Trophoblast cell (in vitro differentiated cells and primary cell): ENCODE measurements around the gene ERF.
A peak's percentile ranks its signal among the peaks of the same experiment; 100 is the strongest.

ENCODE experiments used
- DNase-seq, 2 donors: peaks; one replicate each; pipeline ENCODE4 v3.0.0-alpha.2; 2016
- H2AFZ ChIP-seq: 2 replicates; pipeline ENCODE4 v1.6.1; 2013; ENCODE audit warnings: low read length, moderate library complexity, mild to moderate bottlenecking; ENCODE audit not compliant: insufficient read depth, poor library complexity
- H2AK5ac ChIP-seq: 2 replicates; pipeline ENCODE4 v1.6.1; 2013; ENCODE audit warnings: mild to moderate bottlenecking, low read length
- H2BK120ac ChIP-seq: 2 replicates; pipeline ENCODE4 v1.6.1; 2013; ENCODE audit warnings: low read length, mild to moderate bottlenecking, moderate library complexity; ENCODE audit not compliant: insufficient read depth, poor library complexity
- H2BK12ac ChIP-seq: 2 replicates; pipeline ENCODE4 v1.6.1; 2013; ENCODE audit warnings: mild to moderate bottlenecking, low read length, moderate library complexity
- H2BK5ac ChIP-seq: 2 replicates; pipeline ENCODE4 v1.6.1; 2013; ENCODE audit warnings: low read length, low read depth, moderate library complexity, mild to moderate bottlenecking; ENCODE audit not compliant: poor library complexity
- H3K14ac ChIP-seq: 2 replicates; pipeline ENCODE4 v1.6.1; 2013; ENCODE audit warnings: mild to moderate bottlenecking, low read length
- H3K18ac ChIP-seq: 2 replicates; pipeline ENCODE4 v1.6.1; 2013; ENCODE audit warnings: mild to moderate bottlenecking, low read length
- H3K23ac ChIP-seq: 2 replicates; pipeline ENCODE4 v1.6.1; 2013; ENCODE audit warnings: low read length
- H3K27ac ChIP-seq: 2 replicates; pipeline ENCODE4 v1.5.1; 2013; ENCODE audit warnings: low read depth, mild to moderate bottlenecking, inconsistent platforms, low read length, moderate library complexity
- H3K27me3 ChIP-seq: 2 replicates; pipeline ENCODE4 v1.6.1; 2013; ENCODE audit warnings: inconsistent platforms, mild to moderate bottlenecking, low read length, moderate library complexity; ENCODE audit not compliant: insufficient read depth
- H3K36me3 ChIP-seq, 2 experiments: 1 replicate in 1 of 2; 2 replicates in 1 of 2; pipeline ENCODE4 v1.6.1; 2013; ENCODE audit warnings: low read length in 2 of 2, mild to moderate bottlenecking in 2 of 2, moderate library complexity in 1 of 2; ENCODE audit not compliant: insufficient read depth in 2 of 2, control insufficient read depth in 1 of 2
- H3K4ac ChIP-seq: 2 replicates; pipeline ENCODE4 v1.6.1; 2013; ENCODE audit warnings: low read depth, mild to moderate bottlenecking, low read length, moderate library complexity
- H3K4me1 ChIP-seq, 2 experiments: 1 replicate in 1 of 2; 2 replicates in 1 of 2; pipeline ENCODE4 v1.6.1; 2013; ENCODE audit warnings: low read length in 2 of 2, mild to moderate bottlenecking in 2 of 2, moderate library complexity in 1 of 2; ENCODE audit not compliant: insufficient read depth in 2 of 2, control insufficient read depth in 1 of 2
- H3K4me2 ChIP-seq: 2 replicates; pipeline ENCODE4 v1.6.1; 2013; ENCODE audit warnings: inconsistent platforms, mild to moderate bottlenecking, low read length, moderate library complexity
- H3K4me3 ChIP-seq: 2 replicates; pipeline ENCODE4 v1.5.1; 2013; ENCODE audit warnings: mild to moderate bottlenecking, low read depth, low read length, inconsistent platforms
- H3K79me1 ChIP-seq: one replicate; pipeline ENCODE4 v1.6.1; 2013; ENCODE audit warnings: low read length
- H3K79me2 ChIP-seq: 2 replicates; pipeline ENCODE4 v1.6.1; 2013; ENCODE audit warnings: low read length, mild to moderate bottlenecking; ENCODE audit not compliant: control insufficient read depth, insufficient read depth, poor library complexity
- H3K9ac ChIP-seq: 2 replicates; pipeline ENCODE4 v1.6.1; 2013; ENCODE audit warnings: mild to moderate bottlenecking, low read length
- H3K9me3 ChIP-seq: 2 replicates; pipeline ENCODE4 v1.6.1; 2013; ENCODE audit warnings: low read depth, mild to moderate bottlenecking, control low read depth, inconsistent platforms, low read length; ENCODE audit not compliant: insufficient read depth
- H4K12ac ChIP-seq: 2 replicates; pipeline ENCODE4 v1.6.1; 2013; ENCODE audit warnings: low read depth, mild to moderate bottlenecking, low read length, moderate library complexity
- H4K8ac ChIP-seq: 2 replicates; pipeline ENCODE4 v1.6.1; 2013; ENCODE audit warnings: low read depth, mild to moderate bottlenecking, low read length, moderate library complexity
- H4K91ac ChIP-seq: one replicate; pipeline ENCODE4 v1.6.1; 2013; ENCODE audit warnings: low read depth, mild to moderate bottlenecking, low read length, moderate library complexity
- WGBS: extraction: QIAGEN DNeasy Blood & Tissue Kit; methylation state at CpG from one replicate; pipeline ENCODE4 v1.1.7; 2013; ENCODE audit warnings: missing lambda C conversion rate; ENCODE audit not compliant: insufficient read length, insufficient coverage; ENCODE audit errors: extremely low coverage; 5-methylcytosine and 5-hydroxymethylcytosine counted together

Gene ERF

GRCh38 chr19:42278452-42279154 is 23.7 kb upstream of the ERF start:
- Histone ChIP-seq H2BK120ac (no peak overlapping the region), H4K12ac (no peak overlapping the region)
- no CpG with 5 or more reads among the region's 5 CpGs for WGBS

GRCh38 chr19:42277821-42278451 is 23.0 kb upstream of the ERF start:
- H4K12ac ChIP-seq = peak overlapping the region; percentile 36
- H2AK5ac ChIP-seq = no peak overlapping the region
- DNase-seq = no peak
- H2BK12ac ChIP-seq = no peak overlapping the region
- H3K9me3 ChIP-seq = no peaks in the 10 kb centered on the region
- H3K4me1 ChIP-seq = peaks cover 23 to 32% of the 10 kb centered on the region in 2 experiments
- no peak overlapping the region for H4K91ac ChIP-seq
- peaks cover 3% of the 10 kb centered on the region for H3K79me2 ChIP-seq
- peak overlapping the region; percentile 10 for H3K9ac ChIP-seq
- H3K4ac ChIP-seq = no peak overlapping the region
- H3K27ac ChIP-seq = peak overlapping the region; percentile 7
- H3K79me1 ChIP-seq = peaks cover 22% of the 10 kb centered on the region
- H3K27me3 ChIP-seq = no peaks in the 10 kb centered on the region
- peak overlapping the region; percentile 6 for H2AFZ ChIP-seq
- no peak overlapping the region for H2BK120ac ChIP-seq
- no peak overlapping the region for H4K8ac ChIP-seq
- H3K4me2 ChIP-seq = no peak overlapping the region
- H3K23ac ChIP-seq = no peak overlapping the region
- H3K4me3 ChIP-seq = no peak overlapping the region
- H3K36me3 ChIP-seq = peaks cover 21 to 27% of the 10 kb centered on the region in 2 experiments
- H3K18ac ChIP-seq = peak overlapping the region; percentile 34
- no CpG with 5 or more reads among the region's 10 CpGs for WGBS
- no peak overlapping the region for H3K14ac ChIP-seq
- H2BK5ac ChIP-seq = no peak overlapping the region

More at GRCh38 chr19:42278452-42279154, 23.7 kb upstream of the ERF start:
- no peak for DNase-seq
- peaks cover 28 to 38% of the 10 kb centered on the region in 2 experiments for H3K4me1 ChIP-seq
- H3K27ac ChIP-seq = no peak overlapping the region
- no peak overlapping the region for H3K9ac ChIP-seq
- no peak overlapping the region for H4K91ac ChIP-seq
- H3K23ac ChIP-seq = no peak overlapping the region
- H3K4me3 ChIP-seq = no peak overlapping the region
- H3K18ac ChIP-seq = no peak overlapping the region
- no peak overlapping the region for H2AK5ac ChIP-seq
- peaks cover 27% of the 10 kb centered on the region for H3K79me1 ChIP-seq
- no peak overlapping the region for H2BK12ac ChIP-seq
- H3K27me3 ChIP-seq = no peaks in the 10 kb centered on the region
- H3K4ac ChIP-seq = no peak overlapping the region
- no peak overlapping the region for H3K14ac ChIP-seq
- no peak overlapping the region for H2AFZ ChIP-seq
- H3K79me2 ChIP-seq = peaks cover 3% of the 10 kb centered on the region
- no peak overlapping the region for H4K8ac ChIP-seq
- H3K4me2 ChIP-seq = no peak overlapping the region
- H2BK5ac ChIP-seq = no peak overlapping the region
- H3K36me3 ChIP-seq = peaks cover 15 to 20% of the 10 kb centered on the region in 2 experiments
- H3K9me3 ChIP-seq = peaks cover 4% of the 10 kb centered on the region

DNA sequence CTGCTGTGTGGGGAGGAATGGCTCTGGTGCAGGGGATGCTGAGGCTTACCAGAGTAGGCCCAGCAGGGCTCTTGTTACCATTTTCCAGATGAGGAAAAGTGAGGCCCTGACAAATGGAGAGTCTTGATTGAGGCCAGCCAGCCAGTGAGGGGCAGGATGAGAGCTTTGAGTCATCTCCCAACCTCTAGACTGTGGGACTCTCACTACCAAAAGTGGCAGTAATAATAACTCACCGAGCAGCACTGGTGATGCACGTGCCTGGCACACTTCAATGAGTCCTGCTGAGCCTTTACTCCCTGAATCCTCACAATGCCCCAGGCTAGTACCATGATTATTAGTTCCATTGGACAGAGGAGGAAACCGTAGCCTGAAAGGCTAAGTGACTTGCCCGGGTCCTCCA is 21.9 kb upstream of the ERF start:
- no peak overlapping the region for H3K4me2 ChIP-seq
- peaks cover 16 to 22% of the 10 kb centered on the region in 2 experiments for H3K4me1 ChIP-seq

DNA sequence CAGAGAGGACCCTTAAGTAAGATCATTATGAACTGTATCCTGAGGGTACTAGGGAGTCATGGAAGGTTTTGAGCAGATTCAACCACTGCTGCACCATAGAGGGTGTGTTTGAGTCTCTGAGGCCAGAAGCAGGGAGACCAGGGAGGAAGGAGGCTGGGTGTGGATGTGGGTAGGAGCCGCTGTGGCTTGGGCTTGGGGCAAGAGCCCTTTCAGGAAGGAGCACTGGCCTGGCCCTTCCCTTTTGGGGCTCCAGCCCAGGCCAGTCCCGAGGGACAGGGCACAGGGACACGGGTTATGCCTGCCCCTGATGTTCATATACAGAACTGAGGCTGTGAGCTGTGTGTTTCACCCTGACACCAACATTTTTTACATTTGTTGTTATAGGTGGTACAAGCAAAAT is 21.4 kb upstream of the ERF start:
- Histone ChIP-seq H4K91ac (no peak overlapping the region), H3K4me3 (no peak overlapping the region), H3K9ac (no peak overlapping the region), H2BK12ac (no peak overlapping the region), H3K9me3 (no peaks in the 10 kb centered on the region), H3K27ac (no peak overlapping the region), H3K79me1 (peaks cover 13% of the 10 kb centered on the region), H2AFZ (no peak overlapping the region), H3K27me3 (no peaks in the 10 kb centered on the region), H3K79me2 (peaks cover 3% of the 10 kb centered on the region), H3K4me1 (peaks cover 12 to 17% of the 10 kb centered on the region in 2 experiments), H2BK5ac (no peak overlapping the region), H3K4ac (no peak overlapping the region), H3K18ac (no peak overlapping the region), H2BK120ac (no peak overlapping the region), H3K36me3 (peaks cover 35 to 41% of the 10 kb centered on the region in 2 experiments), H3K14ac (no peak overlapping the region), H2AK5ac (no peak overlapping the region), H3K23ac (no peak overlapping the region), H4K8ac (no peak overlapping the region), H4K12ac (no peak overlapping the region), H3K4me2 (no peak overlapping the region)
- no peak for DNase-seq
- no CpG with 5 or more reads among the region's 3 CpGs for WGBS

More for the DNA sequence above, 21.9 kb upstream of the ERF start:
- H3K36me3 ChIP-seq = peaks cover 32 to 38% of the 10 kb centered on the region in 2 experiments
- no peak overlapping the region for H2AFZ ChIP-seq
- no peak overlapping the region for H3K4me3 ChIP-seq
- H2BK12ac ChIP-seq = no peak overlapping the region
- no peaks in the 10 kb centered on the region for H3K27me3 ChIP-seq
- no peak overlapping the region for H4K91ac ChIP-seq
- H4K8ac ChIP-seq = no peak overlapping the region
- H3K27ac ChIP-seq = no peak overlapping the region
- H3K14ac ChIP-seq = no peak overlapping the region
- H3K9me3 ChIP-seq = no peaks in the 10 kb centered on the region
- no peak overlapping the region for H2BK120ac ChIP-seq
- H3K4ac ChIP-seq = no peak overlapping the region
- WGBS = no CpG with 5 or more reads among the region's 4 CpGs
- peaks cover 3% of the 10 kb centered on the region for H3K79me2 ChIP-seq
- no peak overlapping the region for H2BK5ac ChIP-seq
- no peak overlapping the region for H3K9ac ChIP-seq
- no peak overlapping the region for H3K23ac ChIP-seq
- no peak overlapping the region for H2AK5ac ChIP-seq
- no peak overlapping the region for H4K12ac ChIP-seq
- DNase-seq = no peak
- peaks cover 18% of the 10 kb centered on the region for H3K79me1 ChIP-seq
- no peak overlapping the region for H3K18ac ChIP-seq
